HFFc6 (cell line): Measurements from ENCODE around the gene GTF2A1L. TPM values are rescaled to one million over a fixed set of nuclear protein-coding genes. Genes with fewer than 3 reads are reported as not detected.

Experiments used
- DNase-seq: peaks from one replicate; pipeline ENCODE4 v3.0.0-alpha.2; 2018
- H3K27ac Mint-ChIP-seq: 2 replicates; pipeline ENCODE4 v1.8.0; 2020; ENCODE audit warnings: mild to moderate bottlenecking, mixed read lengths
- H3K27me3 Mint-ChIP-seq: 2 replicates; pipeline ENCODE4 v1.8.0; 2021; ENCODE audit warnings: mild to moderate bottlenecking, moderate library complexity, mixed read lengths; ENCODE audit not compliant: insufficient read depth
- H3K36me3 Mint-ChIP-seq: 2 replicates; pipeline ENCODE4 v1.8.0; 2021; ENCODE audit warnings: low read depth, mixed read lengths
- H3K4me1 Mint-ChIP-seq: 2 replicates; pipeline ENCODE4 v1.8.0; 2020; ENCODE audit warnings: low read depth, mixed read lengths
- H3K4me3 Mint-ChIP-seq: 2 replicates; pipeline ENCODE4 v1.8.0; 2020; ENCODE audit warnings: mild to moderate bottlenecking, moderate library complexity, mixed read lengths
- H3K9me3 Mint-ChIP-seq: 2 replicates; pipeline ENCODE4 v1.8.0; 2020; ENCODE audit warnings: mild to moderate bottlenecking, mixed read lengths
- CTCF ChIP-seq: fragments of 200-600 bp; sonication (generic); IDR thresholded peaks from 2 replicates; pipeline ENCODE4 v1.5.0; 2021; ENCODE audit warnings: antibody characterized with exemption, mild to moderate bottlenecking
- long read RNA-seq: library from polyadenylated mRNA; unstranded; transcript quantifications from one replicate; pipeline ENCODE4 v2.0.0, GENCODE V29; 2019
- total RNA-seq, 6 experiments: library from RNA; stranded (reverse); fragmentation: NEBNext Ultra II Directional; extraction: Animal tissue kit (Norgen Biotek cat#: 25700); gene quantifications; 2 replicates in 1 of 6; 3 replicates in 5 of 6; pipeline ENCODE4 v1.2.3, GENCODE V29; 2021

Gene GTF2A1L, protein sequence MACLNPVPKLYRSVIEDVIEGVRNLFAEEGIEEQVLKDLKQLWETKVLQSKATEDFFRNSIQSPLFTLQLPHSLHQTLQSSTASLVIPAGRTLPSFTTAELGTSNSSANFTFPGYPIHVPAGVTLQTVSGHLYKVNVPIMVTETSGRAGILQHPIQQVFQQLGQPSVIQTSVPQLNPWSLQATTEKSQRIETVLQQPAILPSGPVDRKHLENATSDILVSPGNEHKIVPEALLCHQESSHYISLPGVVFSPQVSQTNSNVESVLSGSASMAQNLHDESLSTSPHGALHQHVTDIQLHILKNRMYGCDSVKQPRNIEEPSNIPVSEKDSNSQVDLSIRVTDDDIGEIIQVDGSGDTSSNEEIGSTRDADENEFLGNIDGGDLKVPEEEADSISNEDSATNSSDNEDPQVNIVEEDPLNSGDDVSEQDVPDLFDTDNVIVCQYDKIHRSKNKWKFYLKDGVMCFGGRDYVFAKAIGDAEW
- not detected for total RNA-seq
- long read RNA-seq, result 0 reads

- Mint-ChIP-seq H3K27ac (no peak within 1 kb of the TSS), H3K27me3 (no peaks in the 10 kb centered on the region), H3K4me3 (no peak within 1 kb of the TSS), H3K9me3 (peaks cover 6% of the 10 kb centered on the region), H3K4me1 (no peaks in the 10 kb centered on the region), H3K36me3 (peaks cover 5% of the 10 kb centered on the region; the same call in 1 of the 2 replicates)
- no peak for DNase-seq
- TF ChIP-seq CTCF, result no peak
Measured at GRCh38 chr2:48617618-48618017, at the start of gene GTF2A1L. GTF2A1L (plus strand) TSS chr2:48617856; CDS start chr2:48617875, 19 bp downstream.

- no peak for DNase-seq
- Mint-ChIP-seq H3K27ac (no peak overlapping the region), H3K36me3 (no peaks in the 10 kb centered on the region; the same call in 1 of the 2 replicates), H3K27me3 (peaks cover 5% of the 10 kb centered on the region), H3K9me3 (no peaks in the 10 kb centered on the region), H3K4me3 (no peak overlapping the region), H3K4me1 (peaks cover 19% of the 10 kb centered on the region)
- no peak for TF ChIP-seq CTCF
Measured at GRCh38 chr2:48568547-48568946, 49.1 kb upstream of the GTF2A1L start.

GRCh38 chr2:48569433-48569832 lies 48.2 kb upstream of the GTF2A1L start:
- peaks cover 19% of the 10 kb centered on the region for H3K4me1 Mint-ChIP-seq
- H3K27me3 Mint-ChIP-seq, result peaks cover 5% of the 10 kb centered on the region
- no peaks in the 10 kb centered on the region for H3K9me3 Mint-ChIP-seq
- H3K27ac Mint-ChIP-seq, result no peak overlapping the region
- H3K4me3 Mint-ChIP-seq, result no peak overlapping the region
- no peak for TF ChIP-seq CTCF
- H3K36me3 Mint-ChIP-seq, result no peaks in the 10 kb centered on the region; the same call in 1 of the 2 replicates
- DNase-seq, result peak; percentile 29

DNA sequence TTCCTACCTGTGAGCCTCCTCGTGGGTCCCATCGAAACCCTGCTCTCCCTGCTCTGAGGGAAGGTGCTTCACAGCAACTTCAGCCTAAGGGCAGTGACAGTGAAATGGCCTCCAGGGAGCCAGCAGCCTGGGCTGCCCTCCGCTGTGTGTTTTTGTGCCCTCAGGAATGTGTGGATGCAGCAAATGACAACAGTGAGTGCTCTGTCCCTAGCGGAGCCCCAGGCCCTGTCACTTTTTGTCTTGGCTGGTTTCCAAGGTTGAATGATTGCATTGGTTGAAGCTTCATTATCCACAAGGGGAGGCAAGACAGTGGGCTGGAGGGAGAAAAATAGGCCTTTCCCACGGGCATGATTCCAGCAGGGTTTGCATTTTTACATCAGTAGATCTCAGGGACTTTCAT lies 44.8 kb upstream of the GTF2A1L start:
- Mint-ChIP-seq H3K4me3 (no peak overlapping the region), H3K4me1 (peaks cover 11% of the 10 kb centered on the region), H3K27me3 (peaks cover 5% of the 10 kb centered on the region), H3K36me3 (no peaks in the 10 kb centered on the region; the same call in 1 of the 2 replicates), H3K27ac (no peak overlapping the region), H3K9me3 (no peaks in the 10 kb centered on the region)
- DNase-seq, result no peak
- no peak for TF ChIP-seq CTCF

- no peak overlapping the region for H3K27ac Mint-ChIP-seq
- H3K36me3 Mint-ChIP-seq, result no peaks in the 10 kb centered on the region; the same call in 1 of the 2 replicates
- H3K4me3 Mint-ChIP-seq, result no peak overlapping the region
- peaks cover 3% of the 10 kb centered on the region; the same call in 1 of the 2 replicates for H3K4me1 Mint-ChIP-seq
- no peak for TF ChIP-seq CTCF
- peaks cover 4% of the 10 kb centered on the region for H3K27me3 Mint-ChIP-seq
- no peak for DNase-seq
- H3K9me3 Mint-ChIP-seq, result no peaks in the 10 kb centered on the region
Measured at GRCh38 chr2:48574353-48575287, 43.0 kb upstream of the GTF2A1L start.
